B cell (primary cell): ENCODE measurements around the gene CDK13.
"Not testable (repeated sequence)": the region's sequence is repeated elsewhere in the genome, so short reads cannot be mapped to it uniquely, and the experiment has no call there.

ENCODE experiments used
- EZH2 ChIP-seq: IDR thresholded peaks from 2 replicates; pipeline ENCODE4 v1.6.1; 2012; ENCODE audit warnings: borderline replicate concordance, low read depth, mild to moderate bottlenecking, moderate library complexity, low read length; ENCODE audit not compliant: insufficient read depth, poor library complexity, severe bottlenecking
- TF ChIP-seq, protein P1 (sequence below): fragments of 200-600 bp; IDR thresholded peaks from one replicate; pipeline ENCODE4 v1.8.0; 2022; ENCODE audit warnings: antibody characterized with exemption, mild to moderate bottlenecking

DNA sequence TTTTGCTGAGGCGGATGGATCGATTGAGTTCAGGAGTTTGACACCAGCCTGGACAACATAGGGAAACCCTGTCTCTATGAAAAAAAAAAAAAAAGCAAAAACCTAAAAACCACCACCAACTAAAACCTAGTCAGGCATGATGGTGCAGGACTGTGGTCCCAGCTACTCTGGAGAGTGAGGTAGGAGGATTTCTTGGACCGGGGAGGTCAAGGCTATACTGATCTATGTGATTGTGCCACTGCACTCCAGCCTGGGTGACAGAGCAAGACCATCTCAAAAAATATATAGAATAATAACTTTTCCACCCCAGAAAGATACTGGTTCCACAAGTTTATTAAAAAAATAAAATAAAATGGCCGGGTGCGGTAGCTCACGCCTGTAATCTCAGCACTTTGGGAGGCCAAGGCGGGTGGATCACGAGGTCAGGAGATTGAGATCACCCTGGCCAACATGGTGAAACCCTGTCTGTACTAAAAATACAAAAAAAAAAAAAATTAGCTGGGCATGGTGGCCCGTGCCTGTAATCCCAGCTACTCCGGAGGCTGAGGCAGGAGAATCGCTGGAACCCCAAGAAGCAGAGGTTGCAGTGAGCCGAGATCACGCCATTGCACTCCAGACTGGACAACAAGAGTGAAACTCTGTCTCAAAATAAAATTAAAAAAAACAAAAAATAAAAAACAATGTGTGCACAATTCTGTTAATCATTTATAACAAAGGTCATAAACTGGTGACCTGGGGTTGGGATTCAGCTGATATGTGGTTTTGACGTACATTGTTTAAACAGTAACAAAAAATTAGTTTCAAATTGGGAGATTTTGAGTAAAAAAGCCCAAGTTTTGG lies 172.3 kb downstream of the CDK13 start:
- TF ChIP-seq, protein P1, sequence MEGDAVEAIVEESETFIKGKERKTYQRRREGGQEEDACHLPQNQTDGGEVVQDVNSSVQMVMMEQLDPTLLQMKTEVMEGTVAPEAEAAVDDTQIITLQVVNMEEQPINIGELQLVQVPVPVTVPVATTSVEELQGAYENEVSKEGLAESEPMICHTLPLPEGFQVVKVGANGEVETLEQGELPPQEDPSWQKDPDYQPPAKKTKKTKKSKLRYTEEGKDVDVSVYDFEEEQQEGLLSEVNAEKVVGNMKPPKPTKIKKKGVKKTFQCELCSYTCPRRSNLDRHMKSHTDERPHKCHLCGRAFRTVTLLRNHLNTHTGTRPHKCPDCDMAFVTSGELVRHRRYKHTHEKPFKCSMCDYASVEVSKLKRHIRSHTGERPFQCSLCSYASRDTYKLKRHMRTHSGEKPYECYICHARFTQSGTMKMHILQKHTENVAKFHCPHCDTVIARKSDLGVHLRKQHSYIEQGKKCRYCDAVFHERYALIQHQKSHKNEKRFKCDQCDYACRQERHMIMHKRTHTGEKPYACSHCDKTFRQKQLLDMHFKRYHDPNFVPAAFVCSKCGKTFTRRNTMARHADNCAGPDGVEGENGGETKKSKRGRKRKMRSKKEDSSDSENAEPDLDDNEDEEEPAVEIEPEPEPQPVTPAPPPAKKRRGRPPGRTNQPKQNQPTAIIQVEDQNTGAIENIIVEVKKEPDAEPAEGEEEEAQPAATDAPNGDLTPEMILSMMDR, result not testable (repeated sequence)
- not testable (repeated sequence) for TF ChIP-seq EZH2
